Spleen (tissue), 11 donors: Measurements from ENCODE around the gene ATP13A1. TPM values are rescaled to one million over a fixed set of nuclear protein-coding genes. Genes with fewer than 3 reads are reported as not detected.
A peak's percentile ranks its signal among the peaks of the same experiment; 100 is the strongest.

Source experiments
- DNase-seq: peaks from one replicate; pipeline ENCODE4 v3.0.0-alpha.2; 2020
- H3K27ac ChIP-seq, 8 donors: fragments of 200-600 bp; sonication (generic) in 7 of 8; 1 replicate in 4 of 8; 2 replicates in 4 of 8; pipeline versions ENCODE4 v1.5.0 to v1.8.0; 2016 to 2021; ENCODE audit warnings: inconsistent platforms in 4 of 8, mild to moderate bottlenecking in 4 of 8, moderate library complexity in 1 of 8
- H3K27me3 ChIP-seq, 7 donors: fragments of 200-600 bp; sonication (generic) in 6 of 7; replicated peaks in 1 of 7; 1 replicate in 4 of 7; 2 replicates in 3 of 7; pipeline versions ENCODE4 v1.5.0 to v1.8.0; 2016 to 2021; ENCODE audit warnings: inconsistent platforms in 3 of 7, mild to moderate bottlenecking in 1 of 7
- H3K36me3 ChIP-seq, 6 donors: fragments of 200-600 bp; sonication (generic) in 5 of 6; 1 replicate in 4 of 6; 2 replicates in 2 of 6; pipeline versions ENCODE4 v1.5.0 to v1.8.0; 2016 to 2021; ENCODE audit warnings: inconsistent platforms in 2 of 6
- H3K4me1 ChIP-seq, 6 donors: fragments of 200-600 bp; sonication (generic) in 5 of 6; 1 replicate in 3 of 6; 2 replicates in 3 of 6; pipeline versions ENCODE4 v1.5.0 to v1.8.0; 2016 to 2021; ENCODE audit warnings: inconsistent platforms in 3 of 6
- H3K4me3 ChIP-seq, 8 donors: fragments of 200-600 bp; sonication (generic) in 7 of 8; 1 replicate in 4 of 8; 2 replicates in 4 of 8; pipeline versions ENCODE4 v1.5.0 to v1.8.0; 2016 to 2021; ENCODE audit warnings: inconsistent platforms in 4 of 8, mild to moderate bottlenecking in 4 of 8, moderate library complexity in 2 of 8
- H3K9me3 ChIP-seq, 8 donors: fragments of 200-600 bp; sonication (generic) in 7 of 8; 1 replicate in 4 of 8; 2 replicates in 4 of 8; pipeline versions ENCODE4 v1.5.0 to v1.8.0; 2016 to 2021; ENCODE audit warnings: inconsistent platforms in 4 of 8
- CTCF ChIP-seq, 11 experiments: fragments of 200-600 bp in 7 of 11; fragments of 450-650 bp in 4 of 11; sonication (generic) in 4 of 11; IDR thresholded peaks in 8 of 11; conservative IDR thresholded peaks in 3 of 11; 1 replicate in 7 of 11; 2 replicates in 4 of 11; pipeline versions ENCODE4 v1.4.0 to v1.8.0; 2016 to 2021; ENCODE audit warnings: antibody characterized with exemption in 11 of 11, inconsistent platforms in 4 of 11, mild to moderate bottlenecking in 1 of 11
- POLR2A ChIP-seq, 3 donors: fragments of 450-650 bp; IDR thresholded peaks; one replicate each; pipeline ENCODE4 v1.5.1; 2017; ENCODE audit warnings: antibody characterized with exemption in 3 of 3, mild to moderate bottlenecking in 1 of 3
- POLR2AphosphoS5 ChIP-seq, 3 donors: sonication (generic); formaldehyde crosslinking; IDR thresholded peaks; one replicate each; pipeline ENCODE4 v1.5.1; 2017; ENCODE audit warnings: antibody characterized with exemption in 3 of 3
- WGBS, 5 donors: extraction: QIAGEN DNeasy Blood & Tissue Kit in 3 of 5; methylation state at CpG; one replicate each; pipeline versions ENCODE4 v1.1.5 to v1.1.7; 2013 to 2018; 5-methylcytosine and 5-hydroxymethylcytosine counted together
- intact Hi-C: fragments of 100-400 bp; cut with DNase I; formaldehyde crosslinking; loops from one replicate; pipeline ENCODE4 v1.15.0; 2023; ENCODE audit warnings: low total_unique reads
- polyA plus RNA-seq, 3 donors: library from polyadenylated mRNA; stranded (reverse); fragments of 200-250 nt; gene quantifications; one replicate each; pipeline ENCODE4 v1.2.1, GENCODE V29; 2013
- total RNA-seq, 7 donors: library from RNA; depleted of rRNA in 3 of 7; stranded (reverse); fragments of >200 nt in 3 of 7; fragmentation: NEBNext Ultra II Directional in 4 of 7; extraction: Animal tissue kit (Norgen Biotek cat#: 25700) in 4 of 7; gene quantifications; one replicate each; pipeline versions ENCODE4 v1.1.0 to v1.2.1, GENCODE V29; 2016 to 2021
- donor health status: healthy with polysubstance abuse.
- donor health status: DM: no; HTN: no; CAD: no; lungs with moderate emphysema.
- donor health status: DM: no; HTN: no; CAD: no.
- donor health status: Bipolar disorder and iron deficiency.
- donor health status: healthy.
- donor health status: DM: no; HTN: no; CAD: no.
- donor health status: DM: yes; HTN: yes; CAD: no.

Gene ATP13A1
- total and polyA plus RNA-seq, 10 donors = 39.7 to 301 (median 99.7) TPM

DNA sequence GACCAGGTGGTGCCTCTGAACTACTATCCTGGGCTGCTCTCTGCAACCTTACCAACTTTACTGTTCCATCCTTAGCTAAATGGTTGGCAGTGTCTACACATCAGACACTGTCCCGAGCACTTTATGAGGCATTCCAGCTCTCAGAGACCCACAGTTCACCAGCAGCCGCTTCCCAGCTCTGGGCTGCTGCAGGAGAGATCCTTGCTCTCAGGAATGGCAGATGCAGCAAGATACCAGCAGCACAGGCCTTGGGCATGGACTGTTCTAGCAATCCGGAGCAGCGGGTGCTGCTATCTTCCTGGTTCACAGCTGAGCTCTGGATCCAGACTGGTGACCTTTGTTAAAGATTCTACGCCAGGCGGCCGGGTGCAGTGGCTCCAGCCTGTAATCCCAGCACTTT is 32.1 kb downstream of the ATP13A1 start:
- TF ChIP-seq POLR2A (IDR thresholded peaks at IDR 0.05) (no peak), POLR2AphosphoS5 (IDR thresholded peaks at IDR 0.05) (peak in 1 of 3 donors; percentile 35), CTCF (IDR thresholded peaks at IDR 0.05 in 8 of 11, conservative IDR thresholded peaks at IDR 0.05 in 3 of 11) (no peak)
- no peak for DNase-seq
- Histone ChIP-seq H3K36me3 (peaks cover 0 to 80% (median 57%) of the 10 kb centered on the region in 6 donors), H3K4me3 (no peak overlapping the region), H3K27me3 (peaks cover 0 to 18% (median 6%) of the 10 kb centered on the region in 7 donors), H3K4me1 (peaks cover 0 to 53% (median 21%) of the 10 kb centered on the region in 6 donors), H3K9me3 (no peaks in the 10 kb centered on the region), H3K27ac (peak overlapping the region in 1 of 8 donors; percentile 38)
- intact Hi-C loops = no loop called here
- WGBS, 5 donors = 91 to 98% (median 96%) methylated on average over 7 of the region's 7 CpGs

GRCh38 chr19:19630426-19630825 is 33.0 kb downstream of the ATP13A1 start:
- intact Hi-C loops = no loop called here
- peak overlapping the region in 1 of 8 donors; percentile 9 for H3K27ac ChIP-seq
- peaks cover 0 to 59% (median 22%) of the 10 kb centered on the region in 6 donors for H3K4me1 ChIP-seq
- H3K4me3 ChIP-seq = no peak overlapping the region
- no peak for DNase-seq
- peaks cover 0 to 75% (median 49%) of the 10 kb centered on the region in 6 donors for H3K36me3 ChIP-seq
- TF ChIP-seq CTCF (IDR thresholded peaks at IDR 0.05 in 8 of 11, conservative IDR thresholded peaks at IDR 0.05 in 3 of 11) = no peak
- TF ChIP-seq POLR2AphosphoS5 (IDR thresholded peaks at IDR 0.05) = no peak
- TF ChIP-seq POLR2A (IDR thresholded peaks at IDR 0.05) = no peak
- WGBS, 5 donors = 89 to 100% (median 95%) methylated on average over 2 of the region's 2 CpGs
- peaks cover 0 to 18% (median 6%) of the 10 kb centered on the region in 7 donors for H3K27me3 ChIP-seq
- no peaks in the 10 kb centered on the region for H3K9me3 ChIP-seq

DNA sequence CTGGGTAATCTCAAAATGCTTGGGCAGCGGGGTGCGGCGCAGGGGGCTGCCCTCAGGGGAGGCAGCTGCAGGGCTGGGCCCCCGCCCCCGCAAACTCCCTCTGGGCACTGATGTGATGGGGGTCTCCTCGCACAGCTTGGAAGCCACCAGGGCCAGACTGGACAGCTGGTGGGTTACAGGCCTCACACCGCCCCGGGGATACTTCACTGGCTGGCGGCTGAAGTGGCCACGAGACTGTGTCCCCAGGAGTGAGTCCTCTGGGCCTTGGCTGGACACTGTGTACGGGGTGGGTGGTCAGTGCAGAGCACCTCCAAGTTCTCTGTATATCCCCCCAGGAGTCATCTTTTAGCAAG is 33.4 kb downstream of the ATP13A1 start:
- Histone ChIP-seq H3K4me3 (no peak overlapping the region), H3K4me1 (peaks cover 0 to 59% (median 22%) of the 10 kb centered on the region in 6 donors), H3K27ac (peak overlapping the region in 1 of 8 donors; percentile 17), H3K27me3 (peaks cover 0 to 18% (median 6%) of the 10 kb centered on the region in 7 donors), H3K9me3 (no peaks in the 10 kb centered on the region), H3K36me3 (peaks cover 0 to 74% (median 45%) of the 10 kb centered on the region in 6 donors)
- 95 to 100% (median 97%) methylated on average over 4 to 11 of the region's 11 CpGs for WGBS, 5 donors
- no peak for DNase-seq
- peak in 1 of 3 donors; percentile 75 for TF ChIP-seq POLR2AphosphoS5 (IDR thresholded peaks at IDR 0.05)
- no peak for TF ChIP-seq POLR2A (IDR thresholded peaks at IDR 0.05)
- intact Hi-C loops = no loop called here

- Histone ChIP-seq H3K9me3 (no peaks in the 10 kb centered on the region), H3K27me3 (peaks cover 0 to 18% (median 6%) of the 10 kb centered on the region in 7 donors), H3K4me1 (peaks cover 0 to 52% (median 22%) of the 10 kb centered on the region in 6 donors), H3K36me3 (peaks cover 0 to 73% (median 34%) of the 10 kb centered on the region in 6 donors), H3K4me3 (peak overlapping the region; percentile 43 to 73 (median 56)), H3K27ac (peak overlapping the region; percentile 41 to 90 (median 83))
- TF ChIP-seq POLR2A (IDR thresholded peaks at IDR 0.05) (no peak), POLR2AphosphoS5 (IDR thresholded peaks at IDR 0.05) (peak; percentile 22 to 69 (median 24))
- peak; percentile 88 for DNase-seq
- 9 to 15% (median 13%) methylated on average over 41 to 51 of the region's 51 CpGs for WGBS, 5 donors
- intact Hi-C loops = no loop called here
These were observed 34.9 kb downstream of the ATP13A1 start for GRCh38 chr19:19628501-19629134.
